Measurements from ENCODE around the gene UQCR11. TPM values are rescaled to one million over a fixed set of nuclear protein-coding genes. Genes with fewer than 3 reads are reported as not detected.

The UQCR11 gene
- total and polyA plus RNA-seq, 8 donors = 40.5 to 89.4 (median 73.7) TPM

- 93% methylated on average over 20 of the region's 20 CpGs for WGBS, 2 donors
- ATAC-seq = no peak
Observed at GRCh38 chr19:1580382-1580781, 24.9 kb downstream of the UQCR11 start.

GRCh38 chr19:1579222-1579621, 26.0 kb downstream of the UQCR11 start:
- FAIRE-seq (no peak), ATAC-seq (no peak), DNase-seq (no peak)
- H3K4me1 ChIP-seq = no peaks in the 10 kb centered on the region
- 97 to 98% methylated on average over 20 of the region's 20 CpGs for WGBS, 2 donors
- H3K27me3 ChIP-seq = no peaks in the 10 kb centered on the region
- H3K9me3 ChIP-seq = no peaks in the 10 kb centered on the region
- H3K4me3 ChIP-seq = no peak overlapping the region
- no peak for TF ChIP-seq CTCF (IDR thresholded peaks at IDR 0.05)
- H3K36me3 ChIP-seq = peaks cover 3 to 24% (median 16%) of the 10 kb centered on the region in 3 donors
- H3K27ac ChIP-seq = no peak overlapping the region
- intact Hi-C loops (cut with DNase I) = no loop called here

More at GRCh38 chr19:1580382-1580781, 24.9 kb downstream of the UQCR11 start:
- DNase-seq (no peak), FAIRE-seq (no peak)
- TF ChIP-seq CTCF (IDR thresholded peaks at IDR 0.05) = no peak
- H3K4me1 ChIP-seq = no peaks in the 10 kb centered on the region
- H3K4me3 ChIP-seq = no peak overlapping the region
- no peaks in the 10 kb centered on the region for H3K27me3 ChIP-seq
- intact Hi-C loops (cut with DNase I) = no loop called here
- no peak overlapping the region for H3K27ac ChIP-seq
- peaks cover 3 to 28% (median 16%) of the 10 kb centered on the region in 3 donors for H3K36me3 ChIP-seq
- no peaks in the 10 kb centered on the region for H3K9me3 ChIP-seq

DNA sequence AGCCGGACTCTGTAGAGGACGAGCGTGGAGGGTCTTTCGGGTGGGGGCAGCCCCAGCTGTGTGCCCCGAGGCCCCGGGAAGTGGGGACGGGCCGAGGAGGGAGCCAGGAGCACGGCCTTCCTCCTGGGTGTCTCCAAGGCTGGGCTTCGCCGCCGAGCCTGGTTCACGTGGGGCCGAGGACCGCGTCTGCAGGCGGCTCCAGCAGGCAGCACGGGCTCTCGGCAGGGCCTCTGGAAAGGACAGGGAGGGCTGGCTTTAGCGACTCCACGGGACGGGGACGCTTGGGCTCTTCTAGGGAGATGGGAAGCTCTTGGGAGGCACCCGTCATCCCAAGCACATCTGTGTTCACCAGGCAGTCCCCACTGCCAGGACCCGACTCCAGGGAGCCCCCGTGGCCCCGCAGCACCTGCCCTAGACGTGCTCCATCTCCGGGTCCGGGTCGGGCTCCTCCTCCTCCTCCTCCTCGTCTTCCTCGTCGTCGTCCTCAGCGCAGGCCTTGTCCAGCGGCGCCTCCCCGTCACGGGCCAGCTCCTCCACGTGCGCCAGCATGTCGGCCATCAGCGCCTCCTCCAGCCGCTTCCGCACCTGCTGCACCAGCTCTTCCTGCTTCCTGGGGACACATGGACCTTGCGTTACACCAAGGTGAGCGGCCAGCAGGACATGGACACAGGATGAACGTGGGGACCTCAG, 27.2 kb downstream of the UQCR11 start:
- Histone ChIP-seq H3K36me3 (peaks cover 3 to 16% (median 15%) of the 10 kb centered on the region in 3 donors), H3K27ac (no peak overlapping the region), H3K4me1 (no peaks in the 10 kb centered on the region), H3K4me3 (no peak overlapping the region), H3K27me3 (no peaks in the 10 kb centered on the region), H3K9me3 (no peaks in the 10 kb centered on the region)
- ATAC-seq (no peak), FAIRE-seq (no peak), DNase-seq (no peak)
- no peak for TF ChIP-seq CTCF (IDR thresholded peaks at IDR 0.05)
- 91 to 93% methylated on average over 49 of the region's 49 CpGs for WGBS, 2 donors
- intact Hi-C loops (cut with DNase I) = no loop called here

DNA sequence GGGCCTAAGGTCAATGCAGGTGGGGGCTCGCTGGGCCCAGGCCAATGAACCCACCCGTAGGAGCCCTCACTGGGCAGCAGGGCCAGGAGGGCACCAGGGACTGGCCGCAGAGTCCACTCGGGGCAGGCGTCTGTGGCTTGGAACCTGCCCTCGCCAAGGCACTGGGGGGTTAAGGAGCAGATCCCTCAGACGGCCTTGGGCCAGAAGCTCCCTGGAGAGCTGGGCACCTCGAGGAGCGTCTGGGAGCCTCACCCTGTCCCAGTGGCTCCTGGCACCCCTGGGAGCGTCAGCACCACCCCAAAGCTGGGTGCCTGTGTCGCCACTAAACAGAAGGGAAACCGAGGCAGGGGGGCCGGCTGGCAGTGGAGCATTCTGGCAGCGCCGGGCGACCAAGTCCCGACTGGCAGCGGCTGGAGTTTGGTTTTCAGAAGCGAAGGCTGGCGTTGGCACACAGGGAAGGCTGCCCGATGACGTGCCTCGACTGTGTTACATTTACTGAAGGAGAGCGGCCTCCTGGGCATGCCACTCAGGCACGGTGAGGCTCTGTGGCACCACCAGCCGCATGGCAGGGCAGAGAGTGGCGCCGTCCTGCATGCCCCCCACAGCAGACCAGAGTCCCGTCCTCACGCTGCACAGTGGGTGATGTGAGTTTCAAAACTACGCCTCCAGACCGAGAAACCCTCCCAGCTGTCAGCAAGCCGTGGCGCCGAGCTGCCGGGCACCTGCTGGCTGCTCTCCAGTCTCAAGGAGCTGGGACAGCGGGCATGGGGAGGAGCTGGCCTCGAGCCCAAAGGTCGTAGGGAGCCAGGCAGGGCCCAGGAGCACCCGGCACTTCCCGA, 28.0 kb downstream of the UQCR11 start:
- no peak for TF ChIP-seq CTCF (IDR thresholded peaks at IDR 0.05)
- Histone ChIP-seq H3K27me3 (no peaks in the 10 kb centered on the region), H3K4me3 (no peak overlapping the region), H3K36me3 (peaks cover 3 to 16% (median 15%) of the 10 kb centered on the region in 3 donors), H3K9me3 (no peaks in the 10 kb centered on the region), H3K27ac (no peak overlapping the region), H3K4me1 (no peaks in the 10 kb centered on the region)
- peak in 1 of 6 donors; percentile 62 for DNase-seq
- ATAC-seq = peak in 2 of 4 donors; percentile 5 to 19
- FAIRE-seq = no peak
- WGBS, 2 donors = 82 to 86% methylated on average over 41 of the region's 41 CpGs
- intact Hi-C loops (cut with DNase I) = no loop called here
